Tibial artery (tissue), 4 donors: ENCODE data around the gene RNASEH2A.
A peak's percentile ranks its signal among the peaks of the same experiment; 100 is the strongest.
"Not testable (repeated sequence)": the region's sequence is repeated elsewhere in the genome, so short reads cannot be mapped to it uniquely, and the experiment has no call there.

Experiments used
- DNase-seq, 2 donors: peaks; one replicate each; pipeline ENCODE4 v3.0.0-alpha.2; 2019
- H3K27ac ChIP-seq, 2 donors: fragments of 200-600 bp; sonication (generic) in 1 of 2; 1 replicate in 1 of 2; 2 replicates in 1 of 2; pipeline ENCODE4 v1.5.1; 2018 to 2019; ENCODE audit warnings: mild to moderate bottlenecking in 1 of 2
- H3K27me3 ChIP-seq, 2 donors: fragments of 200-600 bp; sonication (generic) in 1 of 2; one replicate each; pipeline versions ENCODE4 v1.5.1 to v1.6.0; 2016 to 2019
- H3K36me3 ChIP-seq, 3 donors: fragments of 200-600 bp; sonication (generic) in 2 of 3; one replicate each; pipeline ENCODE4 v1.5.1; 2016 to 2019; ENCODE audit warnings: mild to moderate bottlenecking in 2 of 3
- H3K4me1 ChIP-seq, 4 donors: fragments of 200-600 bp; sonication (generic) in 2 of 4; 1 replicate in 3 of 4; 2 replicates in 1 of 4; pipeline ENCODE4 v1.5.1; 2016 to 2019
- H3K4me3 ChIP-seq, 2 donors: fragments of 200-600 bp; sonication (generic) in 1 of 2; 1 replicate in 1 of 2; 2 replicates in 1 of 2; pipeline ENCODE4 v1.5.1; 2018 to 2019; ENCODE audit warnings: mild to moderate bottlenecking in 2 of 2
- H3K9me3 ChIP-seq, 3 donors: fragments of 200-600 bp; sonication (generic) in 1 of 3; one replicate each; pipeline ENCODE4 v1.5.1; 2016 to 2019
- intact Hi-C: fragments of 100-400 bp; cut with DNase I; formaldehyde crosslinking; loops from one replicate; pipeline ENCODE4 v1.15.0; 2023; ENCODE audit warnings: low total_unique reads
- TF ChIP-seq, protein P1 (sequence below), 2 experiments: fragments of 200-600 bp in 1 of 2; fragments of 450-650 bp in 1 of 2; IDR thresholded peaks; one replicate each; pipeline ENCODE4 v1.5.1; 2017 to 2019; ENCODE audit warnings: antibody characterized with exemption in 2 of 2, mild to moderate bottlenecking in 1 of 2, moderate library complexity in 1 of 2

RNASEH2A gene

DNA sequence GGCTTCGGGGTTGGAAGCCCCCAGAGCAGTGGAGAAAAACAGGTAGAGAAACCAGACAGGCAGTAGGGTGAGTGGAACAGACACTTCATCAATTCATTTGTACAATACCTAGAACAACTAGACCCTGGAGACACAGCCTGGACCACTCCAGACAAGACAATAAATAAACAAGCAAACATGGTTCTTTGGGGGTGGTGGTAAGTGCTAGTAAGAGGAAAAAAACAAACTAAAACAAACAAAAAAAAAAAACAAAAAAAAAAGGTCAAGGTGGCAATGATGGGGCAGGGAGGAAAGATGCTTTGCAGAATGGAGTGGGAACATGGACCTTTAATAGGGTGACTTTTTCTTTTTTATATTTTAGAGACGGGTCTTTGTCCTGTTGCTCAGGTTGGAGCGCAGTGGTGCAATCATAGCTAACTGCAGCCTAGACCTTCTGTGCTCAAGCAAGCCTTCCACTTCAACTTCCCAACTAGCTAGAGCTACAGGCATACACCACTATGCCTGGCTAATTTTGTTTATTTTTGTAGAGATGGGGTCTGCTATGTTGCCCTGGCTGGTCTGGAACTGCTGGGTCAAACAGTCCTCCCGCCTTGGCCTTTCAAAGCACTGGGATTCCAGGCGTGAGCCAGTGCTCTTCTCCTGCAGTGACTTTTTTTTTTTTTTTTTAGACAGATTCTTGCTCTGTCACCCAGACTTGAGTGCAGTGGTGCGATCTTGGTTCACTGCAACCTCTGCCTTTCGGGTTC, 12.0 kb upstream of the RNASEH2A start:
- Histone ChIP-seq H3K9me3 (no peaks in the 10 kb centered on the region), H3K36me3 (peaks cover 9 to 24% (median 18%) of the 10 kb centered on the region in 3 donors), H3K27me3 (no peaks in the 10 kb centered on the region), H3K4me1 (peaks cover 0 to 29% (median 20%) of the 10 kb centered on the region in 4 donors), H3K4me3 (peak overlapping the region; percentile 86 to 96), H3K27ac (peak overlapping the region; percentile 98 to 99)
- TF ChIP-seq, protein P1, sequence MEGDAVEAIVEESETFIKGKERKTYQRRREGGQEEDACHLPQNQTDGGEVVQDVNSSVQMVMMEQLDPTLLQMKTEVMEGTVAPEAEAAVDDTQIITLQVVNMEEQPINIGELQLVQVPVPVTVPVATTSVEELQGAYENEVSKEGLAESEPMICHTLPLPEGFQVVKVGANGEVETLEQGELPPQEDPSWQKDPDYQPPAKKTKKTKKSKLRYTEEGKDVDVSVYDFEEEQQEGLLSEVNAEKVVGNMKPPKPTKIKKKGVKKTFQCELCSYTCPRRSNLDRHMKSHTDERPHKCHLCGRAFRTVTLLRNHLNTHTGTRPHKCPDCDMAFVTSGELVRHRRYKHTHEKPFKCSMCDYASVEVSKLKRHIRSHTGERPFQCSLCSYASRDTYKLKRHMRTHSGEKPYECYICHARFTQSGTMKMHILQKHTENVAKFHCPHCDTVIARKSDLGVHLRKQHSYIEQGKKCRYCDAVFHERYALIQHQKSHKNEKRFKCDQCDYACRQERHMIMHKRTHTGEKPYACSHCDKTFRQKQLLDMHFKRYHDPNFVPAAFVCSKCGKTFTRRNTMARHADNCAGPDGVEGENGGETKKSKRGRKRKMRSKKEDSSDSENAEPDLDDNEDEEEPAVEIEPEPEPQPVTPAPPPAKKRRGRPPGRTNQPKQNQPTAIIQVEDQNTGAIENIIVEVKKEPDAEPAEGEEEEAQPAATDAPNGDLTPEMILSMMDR (IDR thresholded peaks at IDR 0.05) = peak in 1 of 2 experiments; percentile 3
- intact Hi-C loops = loop anchor here (10.0 kb wide), 1 partner anchor 1050 kb away; no protein-coding TSS in a partner anchor
- DNase-seq = no peak

GRCh38 chr19:12794971-12795381, 11.4 kb upstream of the RNASEH2A start:
- H3K9me3 ChIP-seq = no peaks in the 10 kb centered on the region
- peak overlapping the region in 1 of 2 donors; percentile 96 for H3K4me3 ChIP-seq
- peaks cover 12 to 30% (median 24%) of the 10 kb centered on the region in 3 donors for H3K36me3 ChIP-seq
- TF ChIP-seq, protein P1 (IDR thresholded peaks at IDR 0.05) = no peak
- peaks cover 0 to 28% (median 20%) of the 10 kb centered on the region in 4 donors for H3K4me1 ChIP-seq
- DNase-seq = no peak
- intact Hi-C loops = loop anchor here (10.0 kb wide), 1 partner anchor 1050 kb away; no protein-coding TSS in a partner anchor
- H3K27ac ChIP-seq = peak overlapping the region; percentile 98 to 99
- H3K27me3 ChIP-seq = no peaks in the 10 kb centered on the region

- TF ChIP-seq, protein P1 (IDR thresholded peaks at IDR 0.05) = peak; percentile 95 to 97
- Histone ChIP-seq H3K4me3 (no peak overlapping the region), H3K9me3 (no peaks in the 10 kb centered on the region), H3K27ac (peak overlapping the region; percentile 60 to 98), H3K36me3 (peaks cover 12 to 30% (median 28%) of the 10 kb centered on the region in 3 donors), H3K4me1 (peaks cover 0 to 32% (median 24%) of the 10 kb centered on the region in 4 donors), H3K27me3 (no peaks in the 10 kb centered on the region)
- DNase-seq = peak in 1 of 2 donors; percentile 86
- intact Hi-C loops = loop anchor here (2.0 to 10.0 kb wide), 2 partner anchors 30 to 1048 kb away; no protein-coding TSS in a partner anchor
Observed at GRCh38 chr19:12796146-12797071, 10.0 kb upstream of the RNASEH2A start.

DNA sequence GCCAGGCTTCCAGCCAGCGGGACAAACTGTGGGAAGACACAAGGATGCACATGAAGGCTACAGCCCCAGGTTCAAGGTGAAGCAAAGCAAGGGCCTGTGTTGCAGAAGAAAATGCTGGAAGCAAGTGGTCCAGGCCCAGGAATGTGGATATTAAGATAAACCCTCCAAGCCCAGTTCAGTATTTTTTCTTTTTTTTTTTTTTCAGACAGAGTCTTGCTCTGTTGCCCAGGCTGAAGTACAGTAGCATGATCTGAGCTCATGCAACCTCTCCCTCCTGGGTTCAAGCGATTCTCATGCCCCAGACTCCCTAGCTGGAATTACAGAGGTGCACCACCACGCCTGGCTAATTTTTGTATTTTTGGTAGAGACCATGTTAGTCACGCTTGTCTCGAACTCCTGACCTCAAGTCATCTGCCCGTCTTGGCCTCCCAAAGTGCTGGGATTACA, 9.2 kb upstream of the RNASEH2A start:
- Histone ChIP-seq H3K27me3 (no peaks in the 10 kb centered on the region), H3K4me3 (no peak overlapping the region), H3K9me3 (no peaks in the 10 kb centered on the region), H3K4me1 (peaks cover 0 to 36% (median 28%) of the 10 kb centered on the region in 4 donors), H3K36me3 (peaks cover 12 to 27% (median 25%) of the 10 kb centered on the region in 3 donors), H3K27ac (no peak overlapping the region)
- intact Hi-C loops = loop anchor here (2.0 to 10.0 kb wide), 2 partner anchors 30 to 1048 kb away; no protein-coding TSS in a partner anchor
- no peak for DNase-seq
- TF ChIP-seq, protein P1 (IDR thresholded peaks at IDR 0.05) = no peak

DNA sequence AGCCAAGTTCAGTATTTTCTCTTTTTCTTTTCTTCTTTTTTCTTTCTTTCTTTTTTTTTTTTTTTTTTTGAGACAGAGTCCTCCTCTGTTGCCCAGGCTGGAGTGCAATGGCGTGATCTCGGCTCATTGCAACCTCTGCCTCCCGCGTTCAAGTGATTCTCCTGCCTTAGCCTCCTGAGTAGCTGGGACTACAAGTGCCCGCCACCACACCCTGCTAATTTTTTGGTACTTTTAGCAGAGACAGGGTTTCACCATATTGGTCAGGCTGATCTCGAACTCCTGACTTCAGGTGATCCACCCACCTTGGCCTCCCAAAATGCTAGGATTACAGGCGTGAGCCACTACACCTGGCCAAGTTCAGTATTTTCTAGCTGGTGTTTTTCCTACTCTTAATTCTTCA, 8.8 kb upstream of the RNASEH2A start:
- DNase-seq, H3K27me3 ChIP-seq, H3K27ac ChIP-seq, H3K9me3 ChIP-seq, H3K4me3 ChIP-seq: not testable (repeated sequence)
- H3K4me1 ChIP-seq = peaks cover 0 to 40% (median 32%) of the 10 kb centered on the region in 4 donors
- intact Hi-C loops = loop anchor here (2.0 to 10.0 kb wide), 2 partner anchors 31 to 1047 kb away; no protein-coding TSS in a partner anchor
- peaks cover 12 to 22% (median 21%) of the 10 kb centered on the region in 3 donors for H3K36me3 ChIP-seq
